HepG2 (cell line): ENCODE results near the gene IFNLR1. TPM values are rescaled to one million over a fixed set of nuclear protein-coding genes. Genes with fewer than 3 reads are reported as not detected.
"Not testable (repeated sequence)": the region's sequence is repeated elsewhere in the genome, so short reads cannot be mapped to it uniquely, and the experiment has no call there.

Source experiments
- ATAC-seq: fragments of 200-7000 bp; cut with Tn5 transposase; 3 replicates; pipeline ENCODE4 v1.9.1; 2020; ENCODE audit warnings: mild to moderate bottlenecking, moderate library complexity
- BruUV-seq: library from RNA; stranded (reverse); fragments of 400-500 nt; replicated peaks from 2 replicates; lab custom pipeline; 2021; lab: Mats Ljungman, UMichigan
- CTCF ChIA-PET: fragments of 300-600 bp; formaldehyde crosslinking; extraction: SDS; loops from one replicate; lab custom pipeline; 2021; ENCODE audit warnings: low total read pairs, inconsistent platforms, low intra/inter-chr PET ratio; lab: Yijun Ruan, JAX
- POLR2A ChIA-PET: fragments of 350-600 bp; sonication (Branson Sonifier 250); formaldehyde crosslinking; loops from one replicate; lab custom pipeline; 2020; ENCODE audit warnings: antibody characterized with exemption, inconsistent platforms; lab: Yijun Ruan, JAX
- DNase-seq: peaks from one replicate; pipeline ENCODE4 v3.0.0-alpha.2; 2015; ENCODE audit warnings: low spot score
- FAIRE-seq: peaks from 3 replicates; lab custom pipeline; 2011; peaks lifted over from hg19 to GRCh38; lab: Jason Lieb, UNC
- H2AFZ ChIP-seq: one replicate; pipeline ENCODE4 v1.6.1; 2011; ENCODE audit warnings: low read length, inconsistent platforms
- H3K27ac ChIP-seq: fragments of 300-600 bp; 3 replicates; pipeline ENCODE4 v1.8.0; 2011; ENCODE audit warnings: mixed run types, mild to moderate bottlenecking, mixed read lengths, low read length, inconsistent platforms; ENCODE audit not compliant: insufficient read depth; ENCODE audit errors: extremely low read length
- H3K27me3 ChIP-seq, 2 experiments: fragments of 200-600 bp in 1 of 2; 2 replicates in 1 of 2; 3 replicates in 1 of 2; pipeline versions ENCODE4 v1.6.0 to v1.8.0; 2011; ENCODE audit warnings: low read length in 2 of 2, mild to moderate bottlenecking in 2 of 2, moderate library complexity in 2 of 2, inconsistent platforms in 1 of 2; ENCODE audit not compliant: insufficient read depth in 2 of 2, control insufficient read depth in 1 of 2
- H3K36me3 ChIP-seq, 2 experiments: fragments of 200-600 bp in 1 of 2; replicated peaks in 1 of 2; 2 replicates in 1 of 2; 3 replicates in 1 of 2; pipeline versions ENCODE4 v1.5.1 to v1.8.0; 2011; ENCODE audit warnings: low read length in 2 of 2, inconsistent platforms in 1 of 2; ENCODE audit not compliant: insufficient read depth in 2 of 2, control insufficient read depth in 1 of 2
- H3K4me1 ChIP-seq: 2 replicates; pipeline ENCODE4 v1.5.1; 2012; ENCODE audit warnings: low read length, inconsistent platforms; ENCODE audit not compliant: insufficient read depth
- H3K4me2 ChIP-seq: 2 replicates; pipeline ENCODE4 v1.6.0; 2011; ENCODE audit warnings: low read depth, low read length, inconsistent platforms
- H3K4me3 ChIP-seq, 3 experiments: fragments of 200-600 bp in 1 of 3; sonication (generic), shearing (Covaris generic) in 1 of 3; replicated peaks in 1 of 3; 2 replicates each; pipeline ENCODE4 v1.5.1; 2011 to 2016; ENCODE audit warnings: low read length in 3 of 3, inconsistent platforms in 2 of 3, low read depth in 2 of 3, mild to moderate bottlenecking in 2 of 3, control low read depth in 1 of 3, mixed read lengths in 1 of 3; ENCODE audit not compliant: insufficient read depth in 1 of 3
- H3K79me2 ChIP-seq: one replicate; pipeline ENCODE4 v1.6.1; 2011; ENCODE audit warnings: low read length, inconsistent platforms; ENCODE audit not compliant: insufficient read depth
- H3K9ac ChIP-seq: 2 replicates; pipeline ENCODE4 v1.6.0; 2011; ENCODE audit warnings: mild to moderate bottlenecking, low read depth, low read length, inconsistent platforms; ENCODE audit not compliant: insufficient read depth
- H3K9me3 ChIP-seq: 2 replicates; pipeline ENCODE4 v1.5.1; 2012; ENCODE audit warnings: mild to moderate bottlenecking, low read length
- H4K20me1 ChIP-seq: 2 replicates; pipeline ENCODE4 v1.6.0; 2011; ENCODE audit warnings: inconsistent platforms, mild to moderate bottlenecking, low read length, moderate library complexity; ENCODE audit not compliant: insufficient read depth
- ATM ChIP-seq: fragments of 450-650 bp; IDR thresholded peaks from 2 replicates; pipeline ENCODE4 v1.7.1; 2017; ENCODE audit warnings: mild to moderate bottlenecking, borderline replicate concordance
- BCL6 ChIP-seq: IDR thresholded peaks from 2 replicates; pipeline ENCODE4 v1.6.1; 2016; ENCODE audit warnings: missing genetic modification reagents, missing compliant biosample characterization
- GLMP ChIP-seq: sonication (generic); formaldehyde crosslinking; IDR thresholded peaks from 2 replicates; pipeline ENCODE4 v1.9.0; 2021; ENCODE audit warnings: missing genetic modification reagents, mild to moderate bottlenecking, borderline replicate concordance
- JUNB ChIP-seq: sonication (generic); formaldehyde crosslinking; IDR thresholded peaks from 2 replicates; pipeline ENCODE4 v1.8.0; 2022; ENCODE audit warnings: missing genetic modification reagents, mild to moderate bottlenecking, borderline replicate concordance
- NFIC ChIP-seq: IDR thresholded peaks from 2 replicates; pipeline ENCODE4 v1.6.1; 2012; ENCODE audit warnings: mild to moderate bottlenecking, low read length, inconsistent platforms
- RARA ChIP-seq: IDR thresholded peaks from 2 replicates; pipeline ENCODE4 v1.6.1; 2016; ENCODE audit warnings: missing genetic modification reagents, missing compliant biosample characterization
- SSRP1 ChIP-seq: IDR thresholded peaks from 2 replicates; pipeline ENCODE4 v1.6.1; 2016; ENCODE audit warnings: control low read depth
- ZBTB44 ChIP-seq: sonication (generic); formaldehyde crosslinking; IDR thresholded peaks from 2 replicates; pipeline ENCODE4 v1.4.0; 2020; ENCODE audit warnings: missing genetic modification reagents
- ZFP62 ChIP-seq: sonication (generic); formaldehyde crosslinking; IDR thresholded peaks from 2 replicates; pipeline ENCODE4 v1.4.0; 2020; ENCODE audit warnings: missing genetic modification reagents
- ZNF205 ChIP-seq: IDR thresholded peaks from 2 replicates; pipeline ENCODE4 v1.6.1; 2018; ENCODE audit warnings: missing biosample characterization, missing genetic modification reagents
- ZNF615 ChIP-seq: sonication (generic); formaldehyde crosslinking; IDR thresholded peaks from 2 replicates; pipeline ENCODE4 v1.5.0; 2020; ENCODE audit warnings: mild to moderate bottlenecking, missing genetic modification reagents, borderline replicate concordance
- ZSCAN21 ChIP-seq: sonication (generic); formaldehyde crosslinking; IDR thresholded peaks from 2 replicates; pipeline ENCODE4 v1.8.0; 2022; ENCODE audit warnings: mild to moderate bottlenecking, missing genetic modification reagents, moderate library complexity, borderline replicate concordance
- WGBS: methylation state at CpG from one replicate; pipeline ENCODE4 v1.1.6; 2017; ENCODE audit warnings: low lambda C conversion rate; 5-methylcytosine and 5-hydroxymethylcytosine counted together
- in situ Hi-C: cut with HindIII; loops from 2 replicates; pipeline ENCODE4 v1.10.0; 2017; ENCODE audit warnings: low pct_unique_long_range_greater_than_20kb; ENCODE audit not compliant: extremely low pct_ligation_motif_present
- intact Hi-C: fragments of 100-400 bp; cut with micrococcal nuclease; formaldehyde crosslinking; loops from one replicate; pipeline ENCODE4 v1.10.0; 2022; ENCODE audit not compliant: unreplicated experiment
- polyA plus RNA-seq, 8 experiments: library from polyadenylated mRNA; depleted of rRNA in 3 of 8; stranded (reverse) in 7 of 8; unstranded in 1 of 8; fragments of >200 nt; fragmentation: Illumina TruSeq in 4 of 8; extraction: Trizol in 4 of 8; gene quantifications; 2 replicates each; pipeline versions ENCODE4 v1.2.1 to v1.2.3, GENCODE V29; 2011 to 2016; ENCODE audit warnings: low read depth in 4 of 8, missing spikeins in 1 of 8, mixed read lengths in 1 of 8; ENCODE audit not compliant: insufficient read depth in 1 of 8
- total RNA-seq, 5 experiments: library from RNA; depleted of rRNA; stranded (reverse); fragments of >200 nt; fragmentation: Illumina TruSeq; extraction: Trizol; gene quantifications; 2 replicates each; pipeline ENCODE4 v1.2.3, GENCODE V29; 2016; ENCODE audit warnings: low read depth in 1 of 5
- TF ChIP-seq, protein P1 (sequence below): IDR thresholded peaks from 2 replicates; pipeline ENCODE4 v1.6.1; 2016; ENCODE audit warnings: missing biosample characterization, missing genetic modification reagents, low read depth

Gene IFNLR1
- total and polyA plus RNA-seq, 2 of the 13 experiments (the other 11 are each of a cell fraction or from before 2014, with no cell fraction given): 3.8 to 8.5 TPM

GRCh38 chr1:24207395-24207687, 20.3 kb upstream of the IFNLR1 start:
- H3K4me2 ChIP-seq, H3K27me3 ChIP-seq, H3K27ac ChIP-seq, in situ Hi-C loops, DNase-seq, ATAC-seq, H2AFZ ChIP-seq, H3K36me3 ChIP-seq, FAIRE-seq, CTCF ChIA-PET, POLR2A ChIA-PET, H3K9ac ChIP-seq, BruUV-seq, H3K4me3 ChIP-seq, H3K79me2 ChIP-seq, H3K9me3 ChIP-seq, H4K20me1 ChIP-seq: not testable (repeated sequence)
- peaks cover 51% of the 10 kb centered on the region for H3K4me1 ChIP-seq
- WGBS: 55% methylated on average over 9 of the region's 9 CpGs
- intact Hi-C loops: loop anchor here (10.0 kb wide), 1 partner anchor 87 kb away; no protein-coding TSS in a partner anchor

DNA sequence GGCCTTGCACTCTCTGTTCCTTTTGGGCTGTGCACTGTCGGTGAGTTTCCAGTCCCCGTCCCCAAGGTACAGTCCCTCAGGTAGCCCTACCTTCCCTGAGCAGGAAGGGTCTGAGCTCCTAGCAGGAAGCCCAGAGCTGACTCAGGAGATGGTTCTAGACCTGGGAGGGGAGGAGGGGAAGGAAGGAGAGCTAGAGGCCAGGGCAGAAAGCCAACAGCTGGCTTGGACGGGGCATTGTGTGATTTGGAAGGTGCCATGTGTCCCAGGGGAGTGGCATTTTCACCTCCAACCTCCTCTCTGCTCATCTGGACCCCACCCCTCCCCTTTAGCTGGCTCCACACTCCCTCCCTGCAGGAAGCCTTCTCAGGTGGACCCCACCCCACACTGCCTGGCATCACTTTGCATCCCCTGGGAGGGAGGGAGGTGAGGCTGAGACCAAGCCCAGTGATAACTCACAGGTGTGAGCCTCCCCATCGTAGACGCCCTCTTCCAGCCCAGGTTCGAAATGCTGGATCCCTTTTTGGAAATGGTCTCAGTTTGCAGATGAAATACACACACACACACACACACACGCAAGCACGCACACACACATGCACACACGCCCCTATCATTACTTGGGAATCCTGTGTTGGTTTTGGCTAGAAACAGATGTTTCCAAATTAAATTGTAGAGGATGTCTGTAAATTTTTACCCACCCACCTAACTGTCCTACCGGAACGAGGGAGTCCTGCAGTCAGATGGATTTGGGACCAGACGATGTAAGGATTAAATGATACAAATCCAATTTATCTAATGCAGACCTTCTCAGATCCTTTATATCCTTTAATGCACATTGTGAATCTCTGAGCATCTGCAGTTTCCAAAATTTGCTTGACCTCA, 19.7 kb upstream of the IFNLR1 start:
- Histone ChIP-seq H3K4me1 (peaks cover 51% of the 10 kb centered on the region), H4K20me1 (no peaks in the 10 kb centered on the region), H3K79me2 (no peaks in the 10 kb centered on the region), H2AFZ (no peak overlapping the region), H3K4me2 (peak overlapping the region; percentile 35; the same call in 1 of the 2 replicates), H3K9ac (no peak overlapping the region), H3K27ac (no peak overlapping the region), H3K9me3 (no peaks in the 10 kb centered on the region; the same call in 1 of the 2 replicates), H3K27me3 (peaks cover 0 to 1% of the 10 kb centered on the region in 2 experiments; a peak in 3 of 5 replicates), H3K36me3 (no peaks in the 10 kb centered on the region), H3K4me3 (no peak overlapping the region; a peak in 1 of 6 replicates)
- CTCF ChIA-PET: no interaction called here
- POLR2A ChIA-PET: no interaction called here
- intact Hi-C loops: loop anchor here (10.0 kb wide), 1 partner anchor 88 kb away; no protein-coding TSS in a partner anchor
- in situ Hi-C loops: no loop called here
- DNase-seq (no peak), ATAC-seq (no peak), FAIRE-seq (no peak)
- WGBS: 46% methylated on average over 11 of the region's 12 CpGs
- TF ChIP-seq RARA (CRISPR knock-in tag) (no peak), GLMP (CRISPR knock-in tag) (no peak), ZNF205 (CRISPR knock-in tag) (no peak), JUNB (no peak), NFIC (no peak), ZBTB44 (CRISPR knock-in tag) (no peak), SSRP1 (no peak), BCL6 (CRISPR knock-in tag) (no peak), ZSCAN21 (CRISPR knock-in tag) (no peak), ATM (no peak), ZNF615 (no peak), ZFP62 (CRISPR knock-in tag) (no peak)
- TF ChIP-seq, protein P1, sequence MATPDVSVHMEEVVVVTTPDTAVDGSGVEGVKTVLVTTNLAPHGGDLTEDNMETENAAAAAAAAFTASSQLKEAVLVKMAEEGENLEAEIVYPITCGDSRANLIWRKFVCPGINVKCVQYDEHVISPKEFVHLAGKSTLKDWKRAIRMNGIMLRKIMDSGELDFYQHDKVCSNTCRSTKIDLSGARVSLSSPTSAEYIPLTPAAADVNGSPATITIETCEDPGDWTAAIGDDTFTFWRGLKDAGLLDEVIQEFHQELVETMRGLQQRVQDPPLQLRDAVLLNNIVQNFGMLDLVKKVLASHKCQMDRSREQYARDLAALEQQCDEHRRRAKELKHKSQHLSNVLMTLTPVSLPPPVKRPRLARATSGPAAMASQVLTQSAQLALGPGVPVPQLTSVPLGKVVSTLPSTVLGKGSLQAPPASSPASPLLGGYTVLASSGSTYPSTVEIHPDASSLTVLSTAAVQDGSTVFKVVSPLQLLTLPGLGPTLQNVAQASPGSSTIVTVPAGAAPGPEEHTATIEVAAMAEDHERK: no peak
- no TSS peak for BruUV-seq
